HT-29 (cell line): ENCODE results near the gene NKAIN2. TPM values are rescaled to one million over a fixed set of nuclear protein-coding genes. Genes with fewer than 3 reads are reported as not detected.
"Not testable (repeated sequence)": the region's sequence is repeated elsewhere in the genome, so short reads cannot be mapped to it uniquely, and the experiment has no call there.

Experiments used
- DNase-seq: peaks from one replicate; pipeline ENCODE4 v3.0.0-alpha.2; 2015; ENCODE audit warnings: low spot score
- total RNA-seq: library from RNA; depleted of rRNA; stranded (reverse); fragments of >200 nt; shearing (Covaris generic); gene quantifications from 2 replicates; pipeline ENCODE4 v1.2.3, GENCODE V29; 2014

The NKAIN2 gene
- total RNA-seq, 1 experiment from 2014 or later = 0.13 TPM

DNA sequence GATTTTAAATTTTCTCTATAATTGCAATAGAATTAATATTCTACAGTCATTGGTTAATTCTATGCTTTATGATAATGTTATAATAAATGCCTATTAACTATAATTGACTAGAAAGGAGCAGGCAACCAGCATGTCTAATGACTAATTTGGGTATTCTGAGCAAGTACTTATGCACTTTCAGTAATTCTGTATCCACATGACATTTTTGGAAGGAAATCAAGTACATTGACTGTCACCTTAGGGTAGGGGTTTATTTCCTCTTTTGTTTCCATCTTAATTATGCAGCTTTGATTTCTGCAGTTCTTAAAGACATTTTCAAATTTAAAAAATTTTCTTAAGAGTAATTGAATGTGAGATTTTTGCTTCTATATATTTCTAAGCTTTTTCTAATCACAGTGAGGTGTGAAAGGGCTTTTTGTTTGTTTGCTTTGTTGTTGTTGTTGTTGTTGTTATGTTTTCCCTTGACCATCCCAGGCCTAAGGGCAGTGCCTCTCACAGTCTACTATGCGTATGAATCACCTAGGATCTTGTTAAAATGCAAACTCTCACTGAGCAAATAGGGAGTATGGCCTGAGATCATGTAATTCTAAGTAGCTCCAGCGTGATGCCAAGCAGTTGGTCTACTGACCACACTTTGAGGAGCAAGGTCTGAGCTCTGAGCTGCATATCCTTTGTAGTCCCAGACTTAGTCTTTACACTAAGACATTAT lies 691.4 kb downstream of the NKAIN2 start:
- no peak for DNase-seq

GRCh38 chr6:124495665-124496190 lies 692.1 kb downstream of the NKAIN2 start:
- no peak for DNase-seq

DNA sequence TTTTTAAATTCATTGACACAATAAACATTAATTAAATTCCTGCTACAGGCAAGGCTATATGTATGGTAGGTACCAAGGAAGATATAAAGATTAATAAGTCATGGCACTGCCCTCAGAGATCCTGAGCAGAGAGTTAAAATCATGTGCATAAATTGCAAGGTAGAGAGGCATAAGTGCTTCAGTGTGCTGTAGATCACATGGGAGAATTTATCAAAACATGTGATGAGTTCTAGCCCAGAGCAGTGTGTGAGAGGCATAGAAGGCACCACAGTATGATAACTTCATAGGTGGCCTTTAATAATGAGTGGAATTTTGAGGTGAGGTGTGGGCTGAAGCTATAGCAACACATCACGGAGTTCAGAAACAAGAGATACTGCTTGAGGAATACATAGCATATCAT lies 692.7 kb downstream of the NKAIN2 start:
- DNase-seq = no peak

DNA sequence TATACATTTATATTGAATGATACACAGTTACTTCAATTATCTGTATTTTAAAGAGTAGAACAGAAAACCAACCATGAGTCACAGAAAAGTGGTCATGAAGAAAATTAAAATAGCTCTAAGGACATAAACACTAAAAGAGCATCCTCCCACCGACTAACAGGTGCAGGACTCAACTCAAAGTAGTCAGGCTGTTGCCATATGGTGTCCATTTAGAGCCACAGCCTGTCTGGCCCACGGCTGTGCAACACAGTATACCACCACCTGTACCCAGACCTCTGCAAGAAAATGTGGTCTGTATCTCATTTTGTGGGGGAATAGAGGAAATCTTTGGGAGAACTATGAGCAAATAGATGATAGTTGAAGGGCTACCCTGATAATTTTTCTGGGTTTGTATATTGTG lies 708.8 kb downstream of the NKAIN2 start:
- no peak for DNase-seq

GRCh38 chr6:124517339-124517738 lies 713.7 kb downstream of the NKAIN2 start:
- no peak for DNase-seq

- DNase-seq = no peak
Measured at GRCh38 chr6:124520514-124520913, 716.8 kb downstream of the NKAIN2 start.

- no peak for DNase-seq
Measured at GRCh38 chr6:124522335-124522734, 718.7 kb downstream of the NKAIN2 start.

GRCh38 chr6:124524491-124525200 lies 721.0 kb downstream of the NKAIN2 start:
- DNase-seq = no peak

DNA sequence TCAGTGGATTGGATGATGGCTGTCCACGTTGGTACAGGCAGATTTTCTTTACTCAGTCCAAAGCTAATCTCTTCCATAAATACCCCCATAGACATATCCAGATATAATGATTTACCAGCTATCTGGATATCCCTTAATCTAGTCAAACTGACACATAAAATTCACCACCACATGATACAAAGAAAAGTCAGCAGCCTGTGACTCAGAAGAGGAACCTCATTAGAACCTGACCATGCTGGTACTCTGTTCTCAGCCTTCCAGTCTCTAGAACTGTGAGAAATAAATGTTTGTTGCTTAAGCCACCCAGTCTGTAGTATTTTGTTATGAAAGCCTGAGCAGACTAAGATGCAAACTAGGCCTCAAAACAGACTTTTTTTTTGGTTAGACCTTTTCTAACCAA lies 727.3 kb downstream of the NKAIN2 start:
- DNase-seq = no peak

DNA sequence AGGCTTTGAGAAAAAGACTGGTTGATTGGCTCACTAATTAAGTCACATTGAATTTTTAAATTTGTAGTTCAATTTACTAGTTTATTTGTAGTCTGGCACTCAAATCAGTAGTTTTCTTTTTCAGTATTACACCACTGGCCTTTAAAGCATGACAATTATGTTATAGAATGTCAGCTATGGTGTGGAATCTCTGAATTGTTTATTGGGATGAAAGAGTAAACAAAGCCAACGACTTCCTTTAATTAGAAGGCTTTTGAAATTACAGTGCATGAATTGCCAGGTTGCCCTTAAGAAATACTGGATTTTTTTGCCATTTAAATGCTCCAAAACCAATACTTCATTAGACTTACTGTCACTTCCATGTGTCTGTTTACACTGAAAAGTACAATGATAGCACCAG lies 731.6 kb downstream of the NKAIN2 start:
- DNase-seq = no peak

DNA sequence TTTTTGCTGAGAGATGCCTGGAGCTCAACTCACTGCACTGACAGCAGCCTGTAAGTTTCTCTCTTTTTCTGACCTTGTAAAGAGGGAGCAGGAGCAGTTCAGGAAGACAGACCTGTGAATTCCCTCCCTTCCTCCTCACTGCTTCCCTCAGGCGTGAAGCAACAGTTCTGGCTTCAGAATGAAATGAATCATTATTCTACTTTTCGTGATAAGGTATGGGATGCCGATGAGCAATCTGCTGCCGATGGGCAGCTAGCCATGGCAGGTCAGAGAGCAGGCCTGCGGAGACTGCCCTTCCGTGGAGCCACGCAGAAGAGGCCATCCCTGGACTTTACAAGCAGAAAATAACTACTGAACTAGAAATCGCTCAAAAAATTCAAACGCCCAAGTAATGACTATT lies 732.1 kb downstream of the NKAIN2 start:
- DNase-seq = peak; percentile 34

- no peak for DNase-seq
Measured at GRCh38 chr6:124536157-124536841, 732.6 kb downstream of the NKAIN2 start.

DNA sequence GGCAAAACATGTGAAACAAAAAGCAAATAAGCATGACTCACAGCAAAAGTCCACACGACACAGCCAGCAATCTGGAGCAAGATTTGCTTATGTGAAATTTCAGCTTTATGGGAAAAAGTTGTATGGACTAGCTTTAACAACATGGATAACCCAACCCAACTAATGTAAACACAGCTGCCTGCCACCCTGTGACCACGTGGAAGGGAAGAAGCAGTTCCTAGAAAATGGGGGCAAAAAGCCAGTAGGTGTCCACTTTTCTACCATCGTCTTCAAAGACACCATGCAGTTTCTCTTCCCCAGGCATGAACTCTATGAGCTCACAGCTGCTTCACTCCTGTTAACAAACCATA lies 733.2 kb downstream of the NKAIN2 start:
- peak; percentile 6 for DNase-seq

GRCh38 chr6:124539096-124539495 lies 735.4 kb downstream of the NKAIN2 start:
- no peak for DNase-seq

- no peak for DNase-seq
Measured at GRCh38 chr6:124541573-124541972, 737.9 kb downstream of the NKAIN2 start.

- no peak for DNase-seq
Measured at GRCh38 chr6:124546601-124547000, 742.9 kb downstream of the NKAIN2 start.

GRCh38 chr6:124551711-124552233 lies 748.1 kb downstream of the NKAIN2 start:
- DNase-seq = no peak

- DNase-seq = no peak
Measured at GRCh38 chr6:124557873-124558272, 754.2 kb downstream of the NKAIN2 start.

GRCh38 chr6:124560078-124560477 lies 756.4 kb downstream of the NKAIN2 start:
- DNase-seq = not testable (repeated sequence)

- no peak for DNase-seq
Measured at GRCh38 chr6:124560873-124561567, 757.4 kb downstream of the NKAIN2 start.

- no peak for DNase-seq
Measured at GRCh38 chr6:124561635-124562130, 758.0 kb downstream of the NKAIN2 start.
